HepG2 (cell line): ENCODE data around the gene MARCHF9.

Experiments
- ARID5B ChIP-seq: IDR thresholded peaks from 2 replicates; pipeline ENCODE4 v1.4.0; 2020; ENCODE audit warnings: mild to moderate bottlenecking, missing genetic modification reagents
- ATF1 ChIP-seq: IDR thresholded peaks from 2 replicates; pipeline ENCODE4 v1.6.1; 2016; ENCODE audit warnings: mild to moderate bottlenecking, control low read depth
- CEBPB ChIP-seq: IDR thresholded peaks from 2 replicates; pipeline ENCODE4 v1.6.1; 2011; ENCODE audit warnings: low read depth, low read length, improper control_type of control experiment, borderline replicate concordance
- GABPB1 ChIP-seq: IDR thresholded peaks from 2 replicates; pipeline ENCODE4 v1.6.1; 2016; ENCODE audit warnings: mild to moderate bottlenecking, missing genetic modification reagents, moderate library complexity, missing compliant biosample characterization
- JARID2 ChIP-seq: sonication (generic); formaldehyde crosslinking; IDR thresholded peaks from 2 replicates; pipeline ENCODE4 v1.8.1; 2023; ENCODE audit warnings: missing genetic modification reagents, inconsistent platforms; ENCODE audit not compliant: insufficient replicate concordance
- POLR2G ChIP-seq: fragments of 200-400 bp; formaldehyde crosslinking; IDR thresholded peaks from 2 replicates; pipeline ENCODE4 v1.6.1; 2018; ENCODE audit warnings: mild to moderate bottlenecking, low read depth, low read length, moderate library complexity
- RAD21 ChIP-seq: fragments of 450-650 bp; formaldehyde crosslinking; IDR thresholded peaks from 2 replicates; pipeline ENCODE4 v1.5.0; 2020; ENCODE audit warnings: mild to moderate bottlenecking
- ZBTB1 ChIP-seq: sonication (generic); formaldehyde crosslinking; IDR thresholded peaks from 2 replicates; pipeline ENCODE4 v1.4.0; 2020; ENCODE audit warnings: missing genetic modification reagents, borderline replicate concordance
- ZHX1 ChIP-seq: sonication (generic); formaldehyde crosslinking; IDR thresholded peaks from 2 replicates; pipeline ENCODE4 v1.8.1; 2022; ENCODE audit warnings: low read depth, mild to moderate bottlenecking, missing genetic modification reagents
- ZNF24 ChIP-seq: fragments of 450-650 bp; IDR thresholded peaks from 2 replicates; pipeline ENCODE4 v1.6.1; 2017; ENCODE audit warnings: antibody characterized with exemption, mild to moderate bottlenecking
- ZNF275 ChIP-seq: sonication (generic); formaldehyde crosslinking; IDR thresholded peaks from 2 replicates; pipeline ENCODE4 v1.8.0; 2022; ENCODE audit warnings: missing genetic modification reagents, mild to moderate bottlenecking, inconsistent platforms, borderline replicate concordance
- ZNF501 ChIP-seq: sonication (generic); formaldehyde crosslinking; IDR thresholded peaks from 2 replicates; pipeline ENCODE4 v1.5.1; 2020; ENCODE audit warnings: mild to moderate bottlenecking, moderate library complexity, missing genetic modification reagents
- ZNF616 ChIP-seq: sonication (generic); formaldehyde crosslinking; IDR thresholded peaks from 2 replicates; pipeline ENCODE4 v1.5.0; 2020; ENCODE audit warnings: low read depth, mild to moderate bottlenecking, missing genetic modification reagents
- ZSCAN29 ChIP-seq: sonication (generic); formaldehyde crosslinking; conservative IDR thresholded peaks from 2 replicates; pipeline ENCODE4 v1.4.0; 2020; ENCODE audit warnings: mild to moderate bottlenecking, missing genetic modification reagents

DNA sequence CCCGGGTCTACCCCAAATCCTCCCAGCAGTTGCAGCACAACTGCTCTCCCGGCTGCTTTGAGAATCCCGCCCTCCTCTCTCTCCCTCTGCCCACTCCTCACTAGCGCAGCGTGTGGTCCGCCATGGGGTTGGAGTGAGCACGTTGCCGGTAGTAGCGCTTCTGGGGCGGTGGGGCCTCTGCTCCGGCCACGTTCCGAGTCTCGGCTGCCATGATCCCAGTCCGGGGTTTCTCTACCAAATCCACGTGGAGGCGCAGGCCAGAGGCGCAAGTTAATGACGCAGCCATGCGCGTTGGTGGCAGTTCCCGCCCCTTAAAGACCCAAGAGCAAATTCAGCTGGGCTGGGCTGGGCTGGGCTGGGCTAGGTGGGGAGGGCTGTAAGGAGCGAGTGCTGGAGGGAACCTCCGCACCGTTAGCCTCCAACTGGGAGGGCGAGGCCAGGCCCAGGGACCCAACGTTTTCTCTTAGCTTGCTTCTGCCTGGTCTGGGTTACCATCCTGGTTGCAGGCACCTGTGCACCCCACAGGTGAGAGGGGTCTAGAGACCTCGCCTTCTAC is 17.0 kb downstream of the MARCHF9 start, which contains the start of gene METTL1:
- TF ChIP-seq RAD21 (no peak), ZBTB1 (CRISPR knock-in tag) (no peak), ZHX1 (CRISPR knock-in tag) (peak; percentile 92), ZNF275 (peak; percentile 70; the same call in 1 of the 2 replicates), POLR2G (peak; percentile 93), GABPB1 (peak; percentile 55), ZNF501 (CRISPR knock-in tag) (peak; percentile 96), ZNF24 (no peak), ARID5B (CRISPR knock-in tag) (no peak; the same call in 1 of the 2 replicates), JARID2 (CRISPR knock-in tag) (no peak), ZSCAN29 (CRISPR knock-in tag) (peak; percentile 76), ATF1 (peak; percentile 99), CEBPB (no peak), ZNF616 (CRISPR knock-in tag) (peak; percentile 86; the same call in 1 of the 2 replicates)
